Trophoblast cell (in vitro differentiated cells and primary cell): ENCODE data around the gene FRRS1L.

ENCODE experiments used
- DNase-seq, 2 donors: peaks; one replicate each; pipeline ENCODE4 v3.0.0-alpha.2; 2016
- H2AFZ ChIP-seq: 2 replicates; pipeline ENCODE4 v1.6.1; 2013; ENCODE audit warnings: low read length, moderate library complexity, mild to moderate bottlenecking; ENCODE audit not compliant: insufficient read depth, poor library complexity
- H2AK5ac ChIP-seq: 2 replicates; pipeline ENCODE4 v1.6.1; 2013; ENCODE audit warnings: mild to moderate bottlenecking, low read length
- H2BK120ac ChIP-seq: 2 replicates; pipeline ENCODE4 v1.6.1; 2013; ENCODE audit warnings: low read length, mild to moderate bottlenecking, moderate library complexity; ENCODE audit not compliant: insufficient read depth, poor library complexity
- H2BK12ac ChIP-seq: 2 replicates; pipeline ENCODE4 v1.6.1; 2013; ENCODE audit warnings: mild to moderate bottlenecking, low read length, moderate library complexity
- H2BK5ac ChIP-seq: 2 replicates; pipeline ENCODE4 v1.6.1; 2013; ENCODE audit warnings: low read length, low read depth, moderate library complexity, mild to moderate bottlenecking; ENCODE audit not compliant: poor library complexity
- H3K14ac ChIP-seq: 2 replicates; pipeline ENCODE4 v1.6.1; 2013; ENCODE audit warnings: mild to moderate bottlenecking, low read length
- H3K18ac ChIP-seq: 2 replicates; pipeline ENCODE4 v1.6.1; 2013; ENCODE audit warnings: mild to moderate bottlenecking, low read length
- H3K23ac ChIP-seq: 2 replicates; pipeline ENCODE4 v1.6.1; 2013; ENCODE audit warnings: low read length
- H3K27ac ChIP-seq: 2 replicates; pipeline ENCODE4 v1.5.1; 2013; ENCODE audit warnings: low read depth, mild to moderate bottlenecking, inconsistent platforms, low read length, moderate library complexity
- H3K27me3 ChIP-seq: 2 replicates; pipeline ENCODE4 v1.6.1; 2013; ENCODE audit warnings: inconsistent platforms, mild to moderate bottlenecking, low read length, moderate library complexity; ENCODE audit not compliant: insufficient read depth
- H3K36me3 ChIP-seq, 2 experiments: 1 replicate in 1 of 2; 2 replicates in 1 of 2; pipeline ENCODE4 v1.6.1; 2013; ENCODE audit warnings: low read length in 2 of 2, mild to moderate bottlenecking in 2 of 2, moderate library complexity in 1 of 2; ENCODE audit not compliant: insufficient read depth in 2 of 2, control insufficient read depth in 1 of 2
- H3K4ac ChIP-seq: 2 replicates; pipeline ENCODE4 v1.6.1; 2013; ENCODE audit warnings: low read depth, mild to moderate bottlenecking, low read length, moderate library complexity
- H3K4me1 ChIP-seq, 2 experiments: 1 replicate in 1 of 2; 2 replicates in 1 of 2; pipeline ENCODE4 v1.6.1; 2013; ENCODE audit warnings: low read length in 2 of 2, mild to moderate bottlenecking in 2 of 2, moderate library complexity in 1 of 2; ENCODE audit not compliant: insufficient read depth in 2 of 2, control insufficient read depth in 1 of 2
- H3K4me2 ChIP-seq: 2 replicates; pipeline ENCODE4 v1.6.1; 2013; ENCODE audit warnings: inconsistent platforms, mild to moderate bottlenecking, low read length, moderate library complexity
- H3K4me3 ChIP-seq: 2 replicates; pipeline ENCODE4 v1.5.1; 2013; ENCODE audit warnings: mild to moderate bottlenecking, low read depth, low read length, inconsistent platforms
- H3K79me1 ChIP-seq: one replicate; pipeline ENCODE4 v1.6.1; 2013; ENCODE audit warnings: low read length
- H3K79me2 ChIP-seq: 2 replicates; pipeline ENCODE4 v1.6.1; 2013; ENCODE audit warnings: low read length, mild to moderate bottlenecking; ENCODE audit not compliant: control insufficient read depth, insufficient read depth, poor library complexity
- H3K9ac ChIP-seq: 2 replicates; pipeline ENCODE4 v1.6.1; 2013; ENCODE audit warnings: mild to moderate bottlenecking, low read length
- H3K9me3 ChIP-seq: 2 replicates; pipeline ENCODE4 v1.6.1; 2013; ENCODE audit warnings: low read depth, mild to moderate bottlenecking, control low read depth, inconsistent platforms, low read length; ENCODE audit not compliant: insufficient read depth
- H4K12ac ChIP-seq: 2 replicates; pipeline ENCODE4 v1.6.1; 2013; ENCODE audit warnings: low read depth, mild to moderate bottlenecking, low read length, moderate library complexity
- H4K8ac ChIP-seq: 2 replicates; pipeline ENCODE4 v1.6.1; 2013; ENCODE audit warnings: low read depth, mild to moderate bottlenecking, low read length, moderate library complexity
- H4K91ac ChIP-seq: one replicate; pipeline ENCODE4 v1.6.1; 2013; ENCODE audit warnings: low read depth, mild to moderate bottlenecking, low read length, moderate library complexity
- WGBS: extraction: QIAGEN DNeasy Blood & Tissue Kit; methylation state at CpG from one replicate; pipeline ENCODE4 v1.1.7; 2013; ENCODE audit warnings: missing lambda C conversion rate; ENCODE audit not compliant: insufficient read length, insufficient coverage; ENCODE audit errors: extremely low coverage; 5-methylcytosine and 5-hydroxymethylcytosine counted together

FRRS1L gene

GRCh38 chr9:109094268-109094667 lies 72.8 kb downstream of the FRRS1L start:
- H3K79me2 ChIP-seq, result peaks cover 6% of the 10 kb centered on the region
- no peaks in the 10 kb centered on the region for H3K79me1 ChIP-seq
- peaks cover 5 to 8% of the 10 kb centered on the region in 2 experiments for H3K36me3 ChIP-seq
- no peak overlapping the region for H4K91ac ChIP-seq
- H3K4me3 ChIP-seq, result no peak overlapping the region
- WGBS, result no CpG with 5 or more reads among the region's 6 CpGs
- H3K27ac ChIP-seq, result no peak overlapping the region
- H4K8ac ChIP-seq, result no peak overlapping the region
- no peaks in the 10 kb centered on the region for H3K27me3 ChIP-seq
- no peak overlapping the region for H3K9ac ChIP-seq
- no peak for DNase-seq
- no peak overlapping the region for H3K23ac ChIP-seq
- H3K4me1 ChIP-seq, result peaks cover 0 to 8% of the 10 kb centered on the region in 2 experiments
- no peak overlapping the region for H4K12ac ChIP-seq
- no peaks in the 10 kb centered on the region for H3K9me3 ChIP-seq
- H2BK12ac ChIP-seq, result no peak overlapping the region
- no peak overlapping the region for H3K14ac ChIP-seq
- no peak overlapping the region for H3K4me2 ChIP-seq
- no peak overlapping the region for H2BK120ac ChIP-seq
- H2BK5ac ChIP-seq, result no peak overlapping the region
- no peak overlapping the region for H2AK5ac ChIP-seq
- H3K4ac ChIP-seq, result no peak overlapping the region
- H2AFZ ChIP-seq, result no peak overlapping the region
- no peak overlapping the region for H3K18ac ChIP-seq

- DNase-seq, result no peak
- H2BK12ac ChIP-seq, result no peak overlapping the region
- no peak overlapping the region for H2BK120ac ChIP-seq
Observed at GRCh38 chr9:109092587-109092986, 74.5 kb downstream of the FRRS1L start.

GRCh38 chr9:109092051-109092580 lies 74.9 kb downstream of the FRRS1L start:
- H3K27me3 ChIP-seq, result no peaks in the 10 kb centered on the region
- H2AK5ac ChIP-seq, result no peak overlapping the region
- peaks cover 0 to 3% of the 10 kb centered on the region in 2 experiments for H3K4me1 ChIP-seq
- H3K9ac ChIP-seq, result no peak overlapping the region
- no peak overlapping the region for H3K4me2 ChIP-seq
- no peak overlapping the region for H2BK5ac ChIP-seq
- H4K91ac ChIP-seq, result no peak overlapping the region
- H3K23ac ChIP-seq, result no peak overlapping the region
- H3K9me3 ChIP-seq, result no peaks in the 10 kb centered on the region
- no peak for DNase-seq
- no peak overlapping the region for H4K8ac ChIP-seq
- H3K79me2 ChIP-seq, result peaks cover 2% of the 10 kb centered on the region
- no peak overlapping the region for H3K14ac ChIP-seq
- H3K36me3 ChIP-seq, result peaks cover 8 to 14% of the 10 kb centered on the region in 2 experiments
- no peak overlapping the region for H3K4ac ChIP-seq
- H3K27ac ChIP-seq, result no peak overlapping the region
- no peak overlapping the region for H4K12ac ChIP-seq
- H3K18ac ChIP-seq, result no peak overlapping the region
- H2AFZ ChIP-seq, result no peak overlapping the region
- H3K79me1 ChIP-seq, result no peaks in the 10 kb centered on the region
- H2BK120ac ChIP-seq, result no peak overlapping the region
- H3K4me3 ChIP-seq, result no peak overlapping the region
- no peak overlapping the region for H2BK12ac ChIP-seq

More at GRCh38 chr9:109092587-109092986, 74.5 kb downstream of the FRRS1L start:
- no peak overlapping the region for H3K4me2 ChIP-seq
- peaks cover 0 to 3% of the 10 kb centered on the region in 2 experiments for H3K4me1 ChIP-seq
- no peak overlapping the region for H3K14ac ChIP-seq
- H3K36me3 ChIP-seq, result peaks cover 8 to 14% of the 10 kb centered on the region in 2 experiments
- no peak overlapping the region for H2AFZ ChIP-seq
- H3K4me3 ChIP-seq, result no peak overlapping the region
- H3K4ac ChIP-seq, result no peak overlapping the region
- no peaks in the 10 kb centered on the region for H3K27me3 ChIP-seq
- H2AK5ac ChIP-seq, result no peak overlapping the region
- H3K9ac ChIP-seq, result no peak overlapping the region
- no peak overlapping the region for H4K8ac ChIP-seq
- no CpG with 5 or more reads among the region's 1 CpG for WGBS
- H4K91ac ChIP-seq, result no peak overlapping the region
- H3K18ac ChIP-seq, result no peak overlapping the region
- no peak overlapping the region for H3K27ac ChIP-seq
- no peak overlapping the region for H4K12ac ChIP-seq
- peaks cover 3% of the 10 kb centered on the region for H3K79me2 ChIP-seq
- no peak overlapping the region for H2BK5ac ChIP-seq
- H3K79me1 ChIP-seq, result no peaks in the 10 kb centered on the region
- H3K23ac ChIP-seq, result no peak overlapping the region
- H3K9me3 ChIP-seq, result no peaks in the 10 kb centered on the region

- WGBS, result no CpG with 5 or more reads among the region's 7 CpGs
- peak in 1 of 2 donors; percentile 6 for DNase-seq
- H3K79me1 ChIP-seq, result no peaks in the 10 kb centered on the region
- H3K4ac ChIP-seq, result no peak overlapping the region
- peaks cover 9 to 16% of the 10 kb centered on the region in 2 experiments for H3K36me3 ChIP-seq
- H3K27me3 ChIP-seq, result no peaks in the 10 kb centered on the region
- no peak overlapping the region for H2BK120ac ChIP-seq
- H3K4me3 ChIP-seq, result no peak overlapping the region
- H3K9ac ChIP-seq, result no peak overlapping the region
- H2AFZ ChIP-seq, result no peak overlapping the region
- H3K9me3 ChIP-seq, result no peaks in the 10 kb centered on the region
- no peak overlapping the region for H4K91ac ChIP-seq
- H3K4me2 ChIP-seq, result no peak overlapping the region
- H3K18ac ChIP-seq, result no peak overlapping the region
- H2AK5ac ChIP-seq, result no peak overlapping the region
- no peak overlapping the region for H2BK12ac ChIP-seq
- H3K23ac ChIP-seq, result no peak overlapping the region
- no peak overlapping the region for H4K8ac ChIP-seq
- H2BK5ac ChIP-seq, result no peak overlapping the region
- H3K14ac ChIP-seq, result no peak overlapping the region
- H4K12ac ChIP-seq, result no peak overlapping the region
- H3K27ac ChIP-seq, result no peak overlapping the region
- peaks cover 0 to 6% of the 10 kb centered on the region in 2 experiments for H3K4me1 ChIP-seq
- no peaks in the 10 kb centered on the region for H3K79me2 ChIP-seq
Observed at GRCh38 chr9:109088221-109088620, 78.8 kb downstream of the FRRS1L start.
